ENCODE results near the gene MRPS7.

DNA sequence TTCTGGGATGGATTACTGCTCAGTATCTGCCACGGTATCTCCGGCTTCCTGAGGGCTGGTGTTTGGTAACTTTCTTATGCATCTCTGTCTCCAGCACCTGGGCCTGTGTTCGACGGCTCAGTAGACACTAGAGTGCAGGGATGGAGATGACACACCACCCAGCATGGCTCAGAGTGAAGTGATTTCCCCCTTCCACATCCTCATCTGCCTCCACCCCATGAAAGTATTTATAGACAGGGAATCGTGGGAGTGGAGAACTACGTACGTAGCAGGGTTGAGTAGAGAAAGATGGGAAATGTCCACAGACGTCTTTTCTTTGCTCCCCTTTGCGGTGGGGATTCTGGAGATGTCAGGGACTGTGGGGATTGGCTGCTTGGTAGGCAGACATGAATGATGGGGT, 39.4 kb downstream of the MRPS7 start:
- TF ChIP-seq POLR2AphosphoS5 (IDR thresholded peaks at IDR 0.05), result no peak
- TF ChIP-seq, protein P1, sequence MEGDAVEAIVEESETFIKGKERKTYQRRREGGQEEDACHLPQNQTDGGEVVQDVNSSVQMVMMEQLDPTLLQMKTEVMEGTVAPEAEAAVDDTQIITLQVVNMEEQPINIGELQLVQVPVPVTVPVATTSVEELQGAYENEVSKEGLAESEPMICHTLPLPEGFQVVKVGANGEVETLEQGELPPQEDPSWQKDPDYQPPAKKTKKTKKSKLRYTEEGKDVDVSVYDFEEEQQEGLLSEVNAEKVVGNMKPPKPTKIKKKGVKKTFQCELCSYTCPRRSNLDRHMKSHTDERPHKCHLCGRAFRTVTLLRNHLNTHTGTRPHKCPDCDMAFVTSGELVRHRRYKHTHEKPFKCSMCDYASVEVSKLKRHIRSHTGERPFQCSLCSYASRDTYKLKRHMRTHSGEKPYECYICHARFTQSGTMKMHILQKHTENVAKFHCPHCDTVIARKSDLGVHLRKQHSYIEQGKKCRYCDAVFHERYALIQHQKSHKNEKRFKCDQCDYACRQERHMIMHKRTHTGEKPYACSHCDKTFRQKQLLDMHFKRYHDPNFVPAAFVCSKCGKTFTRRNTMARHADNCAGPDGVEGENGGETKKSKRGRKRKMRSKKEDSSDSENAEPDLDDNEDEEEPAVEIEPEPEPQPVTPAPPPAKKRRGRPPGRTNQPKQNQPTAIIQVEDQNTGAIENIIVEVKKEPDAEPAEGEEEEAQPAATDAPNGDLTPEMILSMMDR (IDR thresholded peaks at IDR 0.05), result no peak
- no peak for TF ChIP-seq POLR2A (IDR thresholded peaks at IDR 0.05)

Data from breast epithelium (tissue), 3 donors.